ENCODE data around the gene HOXB2.

- TF ChIP-seq CTCF (IDR thresholded peaks at IDR 0.05) (no peak), POLR2AphosphoS5 (IDR thresholded peaks at IDR 0.05) (no peak)
Measured at GRCh38 chr17:48589831-48590606, 45.1 kb upstream of the HOXB2 start, which contains the start of gene HOXB3.

All from prostate gland (tissue), 2 donors.